GM12801 (cell line): ENCODE data around the gene COL23A1.

Experiments used
- TF ChIP-seq, protein P1 (sequence below): IDR thresholded peaks from one replicate; pipeline ENCODE4 v1.5.1; 2011; ENCODE audit warnings: control low read depth; ENCODE audit not compliant: insufficient read length; ENCODE audit errors: extremely low read depth

COL23A1 gene

DNA sequence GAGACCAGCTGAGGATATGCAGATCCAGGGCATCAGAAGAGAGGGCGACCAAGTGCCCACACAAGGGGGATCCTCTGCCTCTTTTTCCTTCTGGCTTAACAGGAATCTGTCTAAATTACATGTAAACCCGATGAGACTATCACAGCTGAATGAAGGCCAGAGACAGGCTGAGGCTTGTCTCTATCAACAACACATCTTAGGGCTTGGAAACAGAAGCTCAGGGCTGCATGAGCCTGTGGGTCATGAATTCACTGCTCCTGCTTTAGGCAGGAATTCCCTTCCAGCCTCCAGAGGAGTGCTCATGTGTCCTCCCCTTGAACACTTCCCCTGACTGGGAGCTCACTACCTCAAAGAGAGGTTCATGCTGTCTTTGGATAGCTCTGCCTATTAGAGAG, 251.4 kb downstream of the COL23A1 start:
- TF ChIP-seq, protein P1, sequence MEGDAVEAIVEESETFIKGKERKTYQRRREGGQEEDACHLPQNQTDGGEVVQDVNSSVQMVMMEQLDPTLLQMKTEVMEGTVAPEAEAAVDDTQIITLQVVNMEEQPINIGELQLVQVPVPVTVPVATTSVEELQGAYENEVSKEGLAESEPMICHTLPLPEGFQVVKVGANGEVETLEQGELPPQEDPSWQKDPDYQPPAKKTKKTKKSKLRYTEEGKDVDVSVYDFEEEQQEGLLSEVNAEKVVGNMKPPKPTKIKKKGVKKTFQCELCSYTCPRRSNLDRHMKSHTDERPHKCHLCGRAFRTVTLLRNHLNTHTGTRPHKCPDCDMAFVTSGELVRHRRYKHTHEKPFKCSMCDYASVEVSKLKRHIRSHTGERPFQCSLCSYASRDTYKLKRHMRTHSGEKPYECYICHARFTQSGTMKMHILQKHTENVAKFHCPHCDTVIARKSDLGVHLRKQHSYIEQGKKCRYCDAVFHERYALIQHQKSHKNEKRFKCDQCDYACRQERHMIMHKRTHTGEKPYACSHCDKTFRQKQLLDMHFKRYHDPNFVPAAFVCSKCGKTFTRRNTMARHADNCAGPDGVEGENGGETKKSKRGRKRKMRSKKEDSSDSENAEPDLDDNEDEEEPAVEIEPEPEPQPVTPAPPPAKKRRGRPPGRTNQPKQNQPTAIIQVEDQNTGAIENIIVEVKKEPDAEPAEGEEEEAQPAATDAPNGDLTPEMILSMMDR = no peak

DNA sequence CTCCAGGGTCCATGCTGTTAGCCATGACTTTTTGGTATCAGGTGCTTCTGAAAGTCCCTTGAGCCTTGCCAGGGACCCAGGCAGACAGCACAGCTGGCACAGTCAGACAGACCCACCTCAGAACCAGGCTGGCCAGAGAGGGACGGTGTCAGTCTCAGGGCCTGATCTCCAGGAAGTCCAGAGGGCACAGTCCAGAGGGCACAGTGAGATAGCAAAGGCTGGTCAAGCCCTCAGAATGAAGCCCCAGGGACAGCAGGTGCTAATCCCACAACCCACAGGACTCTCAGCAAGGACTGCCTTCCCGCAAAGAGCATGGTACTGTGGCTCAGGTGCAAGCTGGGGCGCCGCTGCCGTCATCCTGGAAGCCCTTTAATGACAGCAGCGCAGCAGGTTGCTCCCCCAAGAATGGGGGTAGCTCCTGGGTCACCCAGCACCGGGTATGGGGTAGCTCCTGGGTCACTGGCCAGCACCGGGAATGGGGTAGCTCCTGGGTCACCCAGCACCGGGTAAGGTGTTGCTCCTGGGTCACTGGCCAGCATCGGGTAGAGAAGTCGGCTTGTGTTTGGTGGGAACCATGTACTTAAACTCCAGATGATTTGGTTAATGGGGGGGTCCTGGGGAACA, 252.0 kb downstream of the COL23A1 start:
- TF ChIP-seq, protein P1 = no peak

DNA sequence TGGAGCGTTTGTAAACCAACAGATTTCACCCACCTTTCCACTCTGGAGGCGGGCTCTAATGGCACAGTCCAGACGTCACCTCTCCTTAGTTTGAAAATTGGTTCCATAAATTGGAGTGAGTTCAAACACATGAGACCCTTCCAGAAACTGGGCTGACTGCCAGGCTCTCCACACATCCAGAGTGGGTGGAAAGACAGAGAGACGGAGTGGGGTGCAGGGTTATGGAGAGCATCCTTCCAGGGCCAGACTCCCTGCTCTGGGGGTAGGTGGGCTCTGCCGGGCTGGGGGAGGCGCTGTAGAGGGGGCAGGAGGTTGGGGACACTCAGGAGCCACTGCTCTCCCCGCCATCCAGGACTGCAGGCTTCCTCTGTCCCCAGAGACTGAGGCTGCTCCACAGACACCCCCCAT, 252.9 kb downstream of the COL23A1 start:
- TF ChIP-seq, protein P1 = no peak

DNA sequence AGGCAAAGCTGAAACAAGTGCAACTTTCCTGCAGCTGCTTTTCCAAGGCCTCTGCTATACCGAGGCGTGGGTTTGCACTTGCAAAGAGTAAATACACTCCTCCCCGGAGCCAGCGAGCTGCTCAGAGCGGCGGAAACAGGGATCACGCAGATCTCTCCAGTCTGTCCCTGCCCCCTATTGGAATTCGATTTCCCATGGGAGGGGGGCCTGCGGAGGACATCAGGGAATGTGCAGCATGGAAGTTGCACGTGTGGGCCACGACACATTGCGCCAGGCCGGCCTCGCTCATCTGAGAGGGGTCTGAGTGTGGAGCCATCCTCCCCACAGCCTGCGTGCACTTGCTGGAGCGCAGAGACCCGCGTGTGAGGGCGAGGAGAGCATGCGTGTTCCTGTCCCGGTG, 253.3 kb downstream of the COL23A1 start:
- TF ChIP-seq, protein P1 = no peak

DNA sequence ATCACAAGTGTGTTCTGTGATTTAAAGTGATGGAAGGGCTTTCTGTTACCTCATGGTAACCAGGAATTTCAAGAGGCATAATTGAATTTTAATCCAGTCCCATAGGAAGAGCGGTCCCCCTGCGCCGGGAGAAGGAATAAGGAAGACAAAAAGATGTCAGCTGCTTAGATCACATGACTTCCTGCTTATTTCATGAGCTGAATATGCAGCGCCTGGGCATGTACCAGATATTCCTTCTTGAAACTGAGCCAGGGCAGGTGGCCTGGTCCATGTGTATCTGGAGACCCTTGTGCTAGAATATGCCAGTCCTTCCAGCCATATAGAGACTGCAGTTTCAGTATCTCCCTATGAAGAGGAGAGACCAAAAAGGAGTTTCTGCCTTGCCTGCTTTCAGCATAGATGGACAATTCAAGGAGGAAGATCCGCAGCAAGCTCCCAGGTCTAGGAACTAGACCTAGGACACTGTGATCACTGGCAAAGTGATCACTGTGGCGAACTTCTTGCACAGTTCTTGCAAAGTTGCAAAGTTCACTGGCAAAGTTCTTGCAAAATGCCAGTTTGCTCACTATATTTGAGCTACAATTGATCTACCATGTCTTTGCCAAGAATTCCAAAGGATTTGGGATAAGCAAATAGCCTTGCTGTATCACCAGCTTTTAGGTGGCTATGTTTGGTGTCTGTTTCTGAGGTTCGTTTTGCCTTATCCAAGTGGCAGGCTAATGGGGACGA, 254.7 kb downstream of the COL23A1 start:
- TF ChIP-seq, protein P1 = no peak

DNA sequence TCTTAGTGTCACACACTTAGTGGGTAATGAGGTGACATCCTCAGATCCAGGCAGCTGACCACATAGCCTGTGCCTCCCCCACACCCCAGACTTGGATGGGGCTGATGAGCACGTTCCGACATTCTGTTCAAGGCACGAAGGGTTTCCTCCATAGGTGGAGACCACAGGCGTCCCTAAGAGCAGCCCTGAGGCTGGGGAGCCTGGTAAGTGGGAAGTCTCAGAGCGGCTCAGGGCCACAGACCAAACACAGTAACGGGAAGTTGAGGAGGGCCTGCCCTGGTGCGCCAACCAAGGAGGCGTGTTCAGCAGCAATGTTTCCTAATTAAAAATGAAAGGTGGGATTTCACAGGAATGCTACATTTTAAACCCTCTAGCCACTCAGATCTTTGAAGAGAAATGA, 255.3 kb downstream of the COL23A1 start:
- TF ChIP-seq, protein P1 = no peak

DNA sequence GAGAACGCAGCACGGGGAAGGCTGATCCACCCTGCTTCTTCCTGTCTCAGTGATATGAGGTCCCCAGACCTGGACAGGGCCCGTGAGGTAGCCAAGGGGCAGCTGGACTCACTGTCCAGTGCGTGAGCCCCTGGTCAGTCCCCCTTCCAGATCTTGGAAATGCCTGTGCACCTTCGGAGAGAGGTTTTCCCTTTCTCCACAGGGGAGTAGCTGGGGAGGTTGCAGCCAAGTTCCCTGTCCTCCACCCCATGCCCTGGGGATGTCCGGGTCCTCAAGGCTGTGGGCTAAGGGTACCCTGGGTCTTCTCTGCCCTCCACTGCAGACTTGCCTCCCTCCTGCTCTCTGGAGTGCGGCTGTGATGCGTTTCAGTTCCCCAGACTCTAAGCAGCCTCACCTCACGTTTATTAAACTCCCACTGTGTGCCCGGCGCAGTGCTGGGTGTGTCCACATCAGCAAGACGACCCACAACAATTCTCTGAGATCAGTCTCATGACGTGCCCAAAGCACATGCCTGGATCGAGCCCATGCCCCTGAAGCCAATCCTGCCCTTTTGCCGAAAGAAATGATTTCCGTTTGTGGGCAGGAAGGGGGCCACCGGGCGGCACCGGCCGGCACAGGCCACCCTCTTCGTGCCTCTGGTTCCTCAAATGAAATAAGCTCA, 256.2 kb downstream of the COL23A1 start:
- TF ChIP-seq, protein P1 = no peak
